IPS-NIHi11 (cell line): ENCODE measurements around the gene LTA4H.
A peak's percentile ranks its signal among the peaks of the same experiment; 100 is the strongest.
"Not testable (repeated sequence)": the region's sequence is repeated elsewhere in the genome, so short reads cannot be mapped to it uniquely, and the experiment has no call there.

Experiments
- DNase-seq: peaks from one replicate; pipeline ENCODE4 v3.0.0; 2012; ENCODE audit warnings: mixed read lengths, low spot score

LTA4H gene

DNA sequence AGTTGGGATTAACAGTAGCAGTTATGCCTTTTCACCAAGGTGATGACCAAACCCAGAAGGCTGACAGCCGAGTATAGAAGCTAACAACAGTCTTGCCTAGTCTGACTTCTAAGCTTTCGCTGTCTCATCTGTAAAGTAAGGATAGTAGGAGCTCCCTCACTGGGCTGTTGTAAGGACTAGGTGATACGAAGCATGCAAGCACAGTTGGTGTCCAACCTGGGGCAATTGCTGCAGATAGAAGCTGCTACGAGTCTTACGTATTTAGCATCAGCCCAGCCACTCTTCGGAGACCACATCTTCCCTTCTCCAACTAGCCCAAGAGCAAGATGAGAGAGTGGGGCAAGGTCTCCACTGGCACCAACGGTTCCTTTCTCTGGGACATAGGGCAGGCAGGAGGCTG, 45.3 kb downstream of the LTA4H start:
- no peak for DNase-seq

- no peak for DNase-seq
Observed at GRCh38 chr12:95989504-95990123, 45.8 kb downstream of the LTA4H start.

- no peak for DNase-seq
Observed at GRCh38 chr12:95988506-95989275, 46.7 kb downstream of the LTA4H start.

DNA sequence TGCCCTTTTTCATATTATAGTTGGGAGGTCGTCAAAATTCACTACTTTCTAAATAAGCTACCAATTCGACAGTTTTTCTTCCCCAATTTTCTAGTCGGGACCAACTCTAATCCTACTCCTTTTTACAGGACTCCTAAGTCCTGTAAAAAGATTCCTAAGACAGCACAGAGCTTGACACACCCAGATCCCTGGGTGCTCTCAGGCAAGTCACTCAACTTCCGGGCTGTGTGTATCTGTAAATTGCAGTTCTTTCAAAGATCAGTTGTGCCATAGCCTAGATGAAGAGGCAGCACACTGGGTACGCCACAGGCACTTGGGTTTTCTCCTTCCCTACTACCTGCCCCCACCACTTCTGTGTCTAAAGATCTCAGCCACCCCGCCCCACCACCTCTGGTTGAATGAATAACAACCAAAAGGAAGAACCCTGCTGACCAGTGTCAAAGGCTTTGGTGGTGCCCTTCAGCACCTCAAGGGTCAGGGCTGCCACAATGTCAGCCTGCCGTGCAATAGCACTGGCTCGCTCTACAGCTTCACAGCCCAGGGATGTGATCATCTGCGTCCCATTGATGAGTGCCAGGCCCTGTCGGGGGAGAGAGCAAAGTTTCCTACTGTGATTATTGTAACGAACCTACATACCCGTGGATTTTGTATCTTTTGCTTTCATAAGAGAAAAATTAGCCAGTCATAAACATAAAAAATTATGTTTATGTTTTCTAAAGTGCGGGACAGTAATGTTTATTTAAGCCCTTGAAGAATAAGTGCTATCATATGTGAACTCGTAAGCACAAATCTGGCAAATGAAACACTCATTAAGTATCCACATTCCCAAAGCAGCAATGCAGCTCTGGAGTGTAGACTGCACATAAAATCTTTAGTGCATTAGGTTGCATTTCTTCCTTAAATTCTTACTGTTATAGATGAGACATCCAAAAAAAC, 48.5 kb downstream of the LTA4H start:
- DNase-seq = peak; percentile 27

GRCh38 chr12:95984682-95985081, 50.7 kb downstream of the LTA4H start:
- DNase-seq = no peak

- no peak for DNase-seq
Observed at GRCh38 chr12:95982602-95983001, 52.8 kb downstream of the LTA4H start.

DNA sequence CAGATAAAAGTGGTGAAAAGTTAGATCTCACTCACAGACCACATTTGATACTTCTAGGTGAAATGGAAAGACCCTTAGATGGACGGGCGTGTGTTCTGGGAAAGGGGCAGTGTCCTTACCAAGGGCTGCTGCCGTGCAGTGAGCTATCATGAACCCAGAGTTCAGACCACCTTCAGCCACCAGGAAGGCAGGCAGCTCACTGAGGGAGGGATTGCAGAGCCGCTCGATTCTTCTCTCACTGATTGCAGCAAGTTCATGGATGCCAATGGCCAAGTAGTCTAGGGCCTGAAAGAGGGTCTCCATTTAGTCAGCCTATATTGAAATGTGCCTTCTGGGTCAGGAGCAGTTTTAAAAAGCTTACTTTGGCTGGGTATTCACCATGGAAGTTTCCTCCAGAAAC, 55.0 kb downstream of the LTA4H start:
- DNase-seq = no peak

GRCh38 chr12:95978774-95979173, 56.6 kb downstream of the LTA4H start:
- no peak for DNase-seq

GRCh38 chr12:95978351-95978750, 57.0 kb downstream of the LTA4H start:
- no peak for DNase-seq

- no peak for DNase-seq
Observed at GRCh38 chr12:95977764-95978305, 57.6 kb downstream of the LTA4H start.

DNA sequence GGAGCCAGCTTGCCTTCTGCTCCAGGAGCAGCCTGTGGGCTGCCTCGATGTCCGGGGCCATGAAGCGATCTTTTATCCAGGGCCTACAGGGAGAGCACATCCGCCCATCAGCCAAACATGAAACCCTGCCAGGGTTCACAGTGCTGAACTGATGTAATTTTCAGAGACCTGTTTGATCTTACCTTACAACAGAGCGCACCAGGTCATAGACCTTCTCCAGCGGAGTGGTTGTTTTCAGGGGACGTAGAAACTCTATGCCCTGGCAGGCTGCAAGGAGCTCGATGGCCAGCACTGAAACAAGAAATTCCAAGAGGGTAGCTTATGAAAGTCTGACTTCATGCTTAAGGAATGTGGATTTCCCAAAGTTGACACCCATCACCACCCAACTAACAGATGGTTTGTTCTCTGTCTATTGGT, 59.0 kb downstream of the LTA4H start:
- DNase-seq = no peak

- DNase-seq = no peak
Observed at GRCh38 chr12:95975491-95975890, 59.9 kb downstream of the LTA4H start.

GRCh38 chr12:95974358-95974757, 61.0 kb downstream of the LTA4H start:
- no peak for DNase-seq

- no peak for DNase-seq
Observed at GRCh38 chr12:95972832-95973456, 62.4 kb downstream of the LTA4H start.

DNA sequence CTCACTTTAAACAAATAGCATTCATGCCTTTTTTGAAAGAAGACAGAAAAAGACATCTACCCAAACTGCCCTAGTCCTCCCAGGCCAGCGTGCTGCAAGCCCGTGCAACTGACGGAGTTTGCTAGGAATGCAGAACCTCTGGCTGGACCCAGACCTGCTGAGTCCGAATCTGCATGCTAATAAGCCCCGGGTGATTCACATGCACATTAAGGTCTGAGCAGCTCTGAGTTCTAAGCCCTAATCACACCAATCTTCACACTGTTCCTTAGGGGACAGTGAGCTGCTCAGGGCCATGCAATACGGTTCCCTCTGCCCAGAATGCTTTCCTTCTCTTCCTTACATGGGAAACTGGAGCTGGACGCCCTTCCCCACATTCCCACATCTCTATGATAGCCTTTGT, 64.5 kb downstream of the LTA4H start:
- DNase-seq = peak; percentile 60

DNA sequence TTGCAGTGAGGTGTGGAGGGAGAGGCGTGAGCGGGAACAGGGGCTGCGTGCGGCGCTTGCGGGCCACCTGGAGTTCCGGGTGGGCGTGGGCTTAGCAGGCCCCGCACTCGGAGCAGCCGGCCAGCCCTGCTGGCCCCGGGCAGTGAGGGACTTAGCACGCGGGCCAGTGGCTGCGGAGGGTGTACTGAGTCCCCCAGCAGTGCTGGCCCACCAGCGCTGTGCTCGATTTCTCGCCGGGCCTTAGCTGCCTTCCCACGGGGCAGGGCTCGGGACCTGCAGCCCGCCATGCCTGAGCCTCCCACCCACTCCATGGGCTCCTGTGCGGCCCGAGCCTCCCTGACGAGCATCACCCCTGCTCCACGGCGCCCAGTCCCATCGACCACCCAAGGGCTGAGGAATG, 66.3 kb downstream of the LTA4H start:
- DNase-seq = not testable (repeated sequence)

DNA sequence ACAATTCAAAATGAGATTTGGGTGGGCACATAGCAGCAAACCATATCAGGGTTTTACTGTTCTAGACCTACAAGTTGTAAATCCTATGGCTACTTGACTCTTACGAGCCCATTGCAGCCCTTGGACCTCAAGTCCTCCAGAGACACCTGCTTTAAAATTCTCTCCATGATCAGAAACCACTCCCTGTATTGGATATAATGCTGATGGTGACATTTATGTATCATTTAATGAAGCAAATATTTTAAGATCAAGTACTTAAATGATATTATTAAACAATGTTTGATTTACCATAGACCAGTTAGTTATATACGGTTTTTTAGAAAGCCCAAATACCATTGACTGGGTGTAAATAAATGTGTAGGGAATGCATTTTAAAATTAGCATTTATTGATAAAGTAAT, 68.1 kb downstream of the LTA4H start:
- no peak for DNase-seq

GRCh38 chr12:95966287-95966870, 69.0 kb downstream of the LTA4H start:
- no peak for DNase-seq

DNA sequence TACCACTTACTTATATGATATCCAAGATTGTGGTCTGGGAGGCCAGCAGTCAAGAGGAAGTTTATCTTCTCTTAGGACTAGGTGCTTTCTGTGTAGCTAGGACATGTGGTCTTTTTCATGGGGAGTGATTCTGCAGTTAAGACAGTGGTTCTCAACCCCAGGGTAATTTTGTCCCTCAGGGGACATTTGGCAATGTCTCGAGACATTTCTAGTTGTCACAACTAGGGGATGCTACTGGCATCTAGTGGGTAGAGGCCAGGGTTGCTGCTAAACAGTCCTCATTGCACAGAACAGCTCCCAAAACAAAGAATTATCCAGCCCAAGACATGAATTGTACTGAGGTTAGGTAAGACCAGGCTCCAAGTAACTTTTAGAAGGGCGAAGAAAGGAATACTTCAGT, 72.3 kb downstream of the LTA4H start:
- no peak for DNase-seq

GRCh38 chr12:95962222-95962621, 73.2 kb downstream of the LTA4H start:
- no peak for DNase-seq

DNA sequence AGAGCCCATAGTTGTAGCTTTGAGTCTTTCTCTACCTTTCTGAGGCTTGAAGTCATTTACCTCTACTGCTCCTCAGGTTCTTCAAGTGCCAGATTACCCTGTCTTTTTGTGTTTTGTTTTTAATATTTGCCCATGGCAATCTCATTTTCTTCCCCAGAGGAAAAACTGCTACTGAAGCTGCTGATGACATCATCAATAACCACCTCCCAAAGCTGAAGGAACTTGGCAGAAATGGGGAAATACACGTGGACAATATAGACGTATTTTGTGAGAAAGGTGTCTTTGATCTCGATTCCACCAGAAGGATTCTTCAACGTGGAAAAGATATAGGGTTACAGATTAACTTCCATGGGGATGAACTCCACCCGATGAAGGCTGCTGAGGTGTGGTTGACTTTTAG, 75.1 kb downstream of the LTA4H start:
- DNase-seq = no peak

GRCh38 chr12:95959107-95959506, 76.3 kb downstream of the LTA4H start:
- DNase-seq = peak; percentile 28
